T-helper 2 cell (primary cell): ENCODE measurements around the gene IQCN.

Source experiments
- DNase-seq, 5 experiments: peaks; one replicate each; pipeline versions ENCODE4 v3.0.0 to v3.0.0-alpha.2; 2012 to 2022

IQCN gene

GRCh38 chr19:18264137-18264854 lies 10.0 kb downstream of the IQCN start:
- no peak for DNase-seq

DNA sequence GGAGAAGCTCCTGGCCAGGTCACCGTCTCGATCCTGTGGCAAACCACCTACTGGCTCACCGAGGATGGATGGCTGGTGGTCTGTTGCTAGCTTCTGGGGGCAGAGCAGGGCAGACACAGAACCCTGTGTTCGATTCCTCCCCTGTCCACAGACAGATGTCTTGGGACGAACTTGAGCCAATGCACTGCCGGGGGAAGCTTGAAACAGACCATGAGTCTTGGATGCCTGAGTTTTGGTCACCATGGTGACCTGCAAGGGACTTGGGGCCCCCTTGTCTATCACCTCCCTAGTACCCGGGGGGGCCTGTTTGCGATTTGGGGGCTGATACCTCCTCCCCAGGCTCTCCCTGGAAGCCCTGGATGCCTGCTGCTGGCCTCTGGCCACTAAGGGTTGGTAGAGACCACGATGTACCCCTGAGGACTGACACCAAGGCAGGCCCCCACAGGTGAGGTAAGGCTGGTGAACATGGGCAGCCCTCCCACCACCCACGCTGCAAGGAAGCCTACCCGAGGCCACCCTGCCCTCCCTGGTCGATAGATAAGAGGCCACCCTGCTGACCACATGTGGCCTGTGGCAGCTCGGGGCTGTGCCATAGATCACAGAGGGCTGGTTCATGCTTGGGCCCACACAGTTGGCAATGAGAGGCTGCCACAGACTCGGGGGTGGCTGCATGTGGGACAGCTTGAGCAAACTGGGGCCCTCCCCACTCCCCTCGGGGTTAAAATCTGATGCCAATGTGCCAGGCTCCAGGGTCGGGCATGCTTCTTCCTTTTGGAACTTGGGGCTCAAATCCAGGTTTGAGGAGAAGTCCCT lies 10.7 kb downstream of the IQCN start:
- DNase-seq: no peak

DNA sequence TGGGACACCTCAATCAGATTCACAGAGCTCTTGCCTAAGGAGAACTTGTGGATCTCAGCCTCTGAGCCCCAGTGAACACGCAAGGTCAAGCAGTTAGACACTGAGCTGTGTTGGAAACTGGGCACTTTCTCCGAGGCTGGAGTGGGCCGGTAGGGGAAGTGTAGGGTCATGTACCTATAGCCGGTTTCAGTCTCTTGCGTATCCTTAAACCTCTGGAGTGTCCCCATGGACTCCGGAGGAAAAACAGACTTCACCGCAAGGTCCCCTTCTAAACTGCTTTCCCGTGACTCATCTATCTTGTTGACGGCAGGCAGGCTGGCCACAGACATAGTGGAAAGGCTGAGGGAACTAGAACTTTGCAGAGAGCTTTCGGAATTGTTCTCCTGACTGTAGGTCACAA lies 11.3 kb downstream of the IQCN start:
- DNase-seq: no peak

DNA sequence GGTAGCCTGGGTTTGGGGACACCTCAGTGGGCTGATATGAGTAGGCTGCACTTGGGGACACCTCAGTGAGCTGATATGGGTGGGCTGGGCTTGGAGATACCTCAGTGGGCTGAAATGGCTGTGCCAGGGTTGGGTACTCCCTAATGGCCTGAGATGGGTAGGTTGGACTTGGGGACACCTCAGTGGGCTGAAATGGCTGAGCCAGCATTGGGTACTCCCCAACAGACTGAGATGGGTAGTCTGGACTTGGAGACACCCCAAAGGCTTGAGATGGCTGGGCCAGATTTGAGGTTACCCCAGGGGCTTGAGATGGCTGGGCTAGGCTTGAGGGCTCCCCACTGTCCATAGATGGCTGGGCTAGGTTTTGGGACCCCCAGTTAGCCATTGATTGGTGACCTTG lies 12.1 kb downstream of the IQCN start:
- DNase-seq: no peak

GRCh38 chr19:18261474-18261873 lies 12.8 kb downstream of the IQCN start:
- DNase-seq: no peak

DNA sequence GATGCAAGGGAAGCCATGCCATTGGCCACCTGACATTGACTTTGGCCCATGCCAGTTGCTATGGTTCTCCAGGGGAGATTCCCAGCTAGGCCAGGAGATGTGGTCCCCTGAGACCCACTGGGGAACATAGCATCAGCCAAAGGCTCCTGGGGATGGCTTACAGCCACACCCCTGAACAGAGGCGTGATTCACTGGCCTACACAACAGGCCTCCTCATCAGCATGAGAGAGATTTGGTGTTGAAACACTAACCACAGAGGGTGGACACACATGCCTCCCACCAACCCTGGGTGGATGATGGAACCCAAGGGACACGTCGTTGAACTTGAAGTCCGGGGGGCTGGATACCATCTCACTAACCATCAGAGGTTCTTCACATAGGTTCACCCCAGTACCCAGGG lies 14.4 kb downstream of the IQCN start:
- DNase-seq: no peak

- DNase-seq: no peak
Measured at GRCh38 chr19:18257503-18258470, 16.5 kb downstream of the IQCN start.

DNA sequence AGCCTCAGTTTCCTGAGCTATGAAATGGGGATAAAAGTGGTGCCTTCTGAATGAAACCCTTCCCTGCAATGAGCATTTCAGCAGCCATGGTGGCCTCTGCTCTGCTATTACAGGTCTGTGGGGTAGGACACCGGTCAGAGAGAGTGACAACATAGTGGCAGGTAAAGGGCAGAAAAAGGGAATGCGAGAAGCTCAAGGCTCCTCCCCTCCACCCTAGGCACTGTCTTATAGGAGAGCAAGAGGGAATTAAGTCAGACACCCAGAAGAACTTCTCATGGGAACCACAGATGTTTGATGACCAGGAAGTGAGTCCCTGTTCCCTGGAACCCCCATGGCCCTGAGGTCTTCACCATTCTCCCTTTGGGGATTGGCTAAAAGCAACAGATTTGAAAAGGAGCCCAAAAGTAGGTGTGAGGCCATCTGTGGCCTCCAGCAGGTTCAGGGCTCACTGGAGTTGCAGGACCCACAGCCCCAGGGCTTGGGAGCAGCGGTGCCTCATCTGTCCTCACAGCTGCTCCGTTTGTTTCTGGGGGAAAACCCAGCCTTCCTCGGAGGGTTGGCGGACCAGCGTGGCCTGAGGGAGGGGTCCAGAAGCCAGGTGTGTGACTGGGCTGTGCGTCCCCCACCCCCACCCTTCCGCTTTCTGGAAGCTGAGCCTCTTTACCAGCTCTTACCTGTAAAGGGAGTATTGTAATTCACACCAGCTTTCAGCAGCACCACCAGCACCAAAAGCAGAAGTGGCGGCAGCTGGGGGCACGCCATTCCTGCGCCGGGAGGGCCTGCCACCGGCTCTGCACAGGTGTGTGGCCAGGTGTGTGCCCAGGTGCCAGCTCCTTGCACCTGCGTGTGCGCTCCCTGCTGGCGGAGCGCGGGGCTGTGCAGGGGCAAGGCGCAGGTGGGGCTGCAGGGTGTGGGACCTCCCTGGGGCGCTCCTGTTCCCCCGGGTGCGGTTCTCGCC lies 19.4 kb downstream of the IQCN start:
- no peak for DNase-seq

GRCh38 chr19:18253716-18254115 lies 20.5 kb downstream of the IQCN start:
- no peak for DNase-seq

- no peak for DNase-seq
Measured at GRCh38 chr19:18253130-18253529, 21.1 kb downstream of the IQCN start.

GRCh38 chr19:18252370-18252717 lies 21.9 kb downstream of the IQCN start:
- DNase-seq: no peak

DNA sequence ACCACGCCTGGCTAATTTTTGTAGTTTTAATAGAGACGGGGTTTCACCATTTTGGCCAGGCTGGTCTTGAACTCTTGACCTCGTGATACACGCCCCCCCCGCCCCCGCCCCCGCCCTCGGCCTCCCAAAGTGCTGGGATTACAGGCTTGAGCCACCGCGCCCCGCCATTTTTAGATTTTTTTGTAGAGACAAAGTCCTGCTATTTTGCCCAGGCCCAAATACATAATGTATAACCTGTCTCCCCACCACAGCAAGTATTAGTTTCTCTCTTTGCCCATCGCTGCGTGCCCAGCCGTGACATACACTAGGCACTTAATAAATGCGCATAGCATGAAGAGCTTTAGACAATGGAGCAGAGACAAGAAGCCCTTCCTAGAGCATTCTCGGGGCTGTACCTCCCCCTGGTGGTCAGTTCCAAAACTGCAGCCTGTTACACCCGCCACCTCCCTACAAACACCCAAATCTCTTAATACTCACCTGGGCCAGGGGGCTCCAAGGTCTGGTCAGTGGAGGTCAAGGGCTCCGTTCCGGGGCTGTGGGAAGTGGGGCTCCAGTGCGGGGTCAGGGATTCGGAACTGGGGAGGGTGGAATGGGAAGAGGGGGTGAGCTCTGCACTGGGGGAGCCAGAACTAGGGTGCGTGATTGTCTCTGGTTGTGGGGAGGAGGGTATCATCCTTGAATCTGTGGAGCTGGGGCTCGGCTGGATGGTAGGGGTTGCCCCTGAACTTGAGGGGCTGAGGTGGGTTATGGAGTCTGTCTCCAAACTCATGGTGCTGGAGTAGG lies 22.5 kb downstream of the IQCN start:
- peak; percentile 56 to 75 (median 69) for DNase-seq

GRCh38 chr19:18249834-18250233 lies 24.4 kb downstream of the IQCN start:
- DNase-seq: no peak

DNA sequence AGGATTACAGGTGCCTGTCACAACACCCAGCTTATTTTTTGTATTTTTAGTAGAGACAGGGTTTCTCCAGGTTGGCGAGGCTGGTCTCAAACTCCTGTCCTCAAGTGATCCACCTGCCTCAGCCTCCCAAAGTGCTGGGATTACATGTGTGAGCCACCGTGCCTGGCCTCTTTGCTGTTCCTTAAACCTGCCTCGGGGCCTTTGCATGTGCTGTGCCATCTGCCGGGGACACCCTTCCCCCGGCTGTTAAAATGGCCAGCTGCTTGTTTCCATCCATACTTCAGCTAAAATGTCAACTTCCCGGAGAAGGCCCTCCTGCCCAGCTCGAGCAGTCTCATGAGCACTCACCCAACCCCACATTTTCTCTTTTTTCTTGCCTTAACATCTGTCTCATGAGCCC lies 29.0 kb downstream of the IQCN start:
- DNase-seq: no peak

DNA sequence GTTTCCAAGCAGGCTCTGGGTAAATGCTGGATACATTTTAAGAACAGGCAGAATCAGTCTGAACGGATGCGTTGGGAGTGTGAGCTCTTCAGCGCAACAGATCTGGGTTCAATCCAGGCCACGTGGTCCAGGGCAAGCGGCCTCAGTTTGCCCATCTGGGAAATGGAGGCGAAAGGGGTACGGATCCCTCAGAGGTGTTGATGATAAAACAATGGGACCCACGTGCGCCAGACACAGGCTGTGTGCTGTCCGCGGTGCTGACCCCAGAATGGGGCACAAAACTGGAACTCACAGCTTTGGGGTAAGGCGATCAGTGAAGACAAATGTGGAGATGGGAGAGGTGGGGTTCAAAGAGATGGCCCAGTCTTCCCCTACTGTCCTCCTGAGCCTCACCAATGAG lies 34.9 kb downstream of the IQCN start:
- no peak for DNase-seq

DNA sequence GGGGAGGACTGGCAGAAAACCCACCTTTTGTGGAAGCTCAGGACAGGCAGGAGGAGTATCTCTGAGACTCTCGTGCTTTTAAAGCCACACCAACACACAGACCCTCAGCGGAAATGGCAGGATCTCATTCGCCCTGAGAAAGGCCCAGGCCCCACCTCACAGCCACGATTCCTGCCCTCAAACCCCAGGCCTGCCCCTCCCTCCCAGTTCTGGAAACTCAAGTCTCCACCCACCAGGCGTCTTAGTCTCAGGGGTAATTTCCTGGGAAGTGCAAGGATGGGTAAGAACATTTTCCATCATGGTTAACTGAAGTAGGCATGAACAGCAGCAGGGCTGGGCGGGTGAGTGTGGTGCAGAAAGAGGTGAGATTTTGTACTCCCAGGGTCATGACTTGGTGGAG lies 40.1 kb downstream of the IQCN start:
- DNase-seq: no peak

GRCh38 chr19:18233224-18233825 lies 40.9 kb downstream of the IQCN start:
- DNase-seq: peak in 4 of 5 experiments; percentile 23 to 49 (median 29)

DNA sequence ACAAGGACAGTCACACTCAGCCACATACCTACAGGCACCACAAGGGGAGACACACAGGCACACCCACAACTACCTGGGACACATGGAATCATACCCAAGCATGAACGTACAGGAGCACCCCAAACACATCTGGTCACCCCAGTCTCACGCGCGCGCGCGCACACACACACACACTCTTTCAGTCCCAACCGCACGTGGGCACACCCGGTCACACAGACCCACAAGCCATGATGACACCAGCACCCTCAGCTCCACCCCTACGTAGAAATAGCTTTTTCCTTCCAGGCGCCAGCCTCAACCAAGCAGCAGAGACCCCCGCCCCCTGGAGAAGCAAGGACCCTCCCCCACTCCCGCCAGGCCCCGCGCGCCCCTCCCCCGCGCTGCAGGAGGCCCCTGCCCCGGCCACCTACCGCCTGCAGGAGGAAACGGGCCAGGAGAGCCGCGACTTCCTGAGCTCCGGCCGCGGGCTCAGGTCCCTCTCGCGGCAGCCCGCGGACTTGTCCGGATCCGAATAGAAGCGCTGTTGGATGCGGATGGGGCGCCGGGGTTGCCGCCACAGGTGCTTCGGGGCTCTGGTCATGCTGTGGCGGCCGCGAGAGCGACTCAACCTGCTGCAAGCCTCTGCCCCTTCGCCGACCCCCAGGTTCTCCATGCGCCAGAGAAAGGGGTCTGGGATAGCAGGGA lies 41.6 kb downstream of the IQCN start:
- no peak for DNase-seq

- DNase-seq: no peak
Measured at GRCh38 chr19:18231775-18232174, 42.5 kb downstream of the IQCN start.
